ENCODE results near the gene CWF19L1.
"Not testable (repeated sequence)": the region's sequence is repeated elsewhere in the genome, so short reads cannot be mapped to it uniquely, and the experiment has no call there.

CWF19L1 gene

GRCh38 chr10:100287756-100288155, 20.3 kb upstream of the CWF19L1 start:
- no peak for TF ChIP-seq CTCF (IDR thresholded peaks at IDR 0.05; ENCODE audit: control insufficient read depth, extremely low read depth, insufficient read depth)
- no peak for DNase-seq (ENCODE audit: low read depth)
- H3K4me3 ChIP-seq (ENCODE audit: low read depth, low read length): no peak overlapping the region

GRCh38 chr10:100286051-100287033, 18.9 kb upstream of the CWF19L1 start, which contains the start of gene BLOC1S2:
Gene BLOC1S2 (minus strand): TSS chr10:100286680. CDS start chr10:100286659, 21 bp downstream.
- DNase-seq (ENCODE audit: low read depth): peak; percentile 44
- peak within 1 kb of the TSS; percentile 73 for H3K4me3 ChIP-seq (ENCODE audit: low read depth, low read length)
- TF ChIP-seq CTCF (IDR thresholded peaks at IDR 0.05; ENCODE audit: control insufficient read depth, extremely low read depth, insufficient read depth): no peak

- peak overlapping the region; percentile 73 for H3K4me3 ChIP-seq (ENCODE audit: low read depth, low read length)
- not testable (repeated sequence) for DNase-seq (ENCODE audit: low read depth)
These were observed 17.9 kb upstream of the CWF19L1 start for GRCh38 chr10:100285326-100285725.

GRCh38 chr10:100282907-100283306, 15.5 kb upstream of the CWF19L1 start:
- no peak for DNase-seq (ENCODE audit: low read depth)
- no peak overlapping the region for H3K4me3 ChIP-seq (ENCODE audit: low read depth, low read length)
- TF ChIP-seq CTCF (IDR thresholded peaks at IDR 0.05; ENCODE audit: control insufficient read depth, extremely low read depth, insufficient read depth): no peak

GRCh38 chr10:100276971-100277370, 9.5 kb upstream of the CWF19L1 start:
- not testable (repeated sequence) for H3K4me3 ChIP-seq (ENCODE audit: low read depth, low read length); DNase-seq (ENCODE audit: low read depth)

- TF ChIP-seq CTCF (IDR thresholded peaks at IDR 0.05; ENCODE audit: control insufficient read depth, extremely low read depth, insufficient read depth): no peak
- H3K4me3 ChIP-seq (ENCODE audit: low read depth, low read length): peak overlapping the region; percentile 76
- no peak for DNase-seq (ENCODE audit: low read depth)
These were observed 1.5 kb downstream of the CWF19L1 start for GRCh38 chr10:100265821-100266485.

GRCh38 chr10:100254191-100254590, 13.2 kb downstream of the CWF19L1 start:
- no peak overlapping the region for H3K4me3 ChIP-seq (ENCODE audit: low read depth, low read length)
- no peak for DNase-seq (ENCODE audit: low read depth)
- TF ChIP-seq CTCF (IDR thresholded peaks at IDR 0.05; ENCODE audit: control insufficient read depth, extremely low read depth, insufficient read depth): no peak
